ENCODE data around the gene FN1. TPM values are rescaled to one million over a fixed set of nuclear protein-coding genes. Genes with fewer than 3 reads are reported as not detected.

The FN1 gene
- total RNA-seq, 4 donors from 2014 or later, result 169 to 686 (median 215) TPM

GRCh38 chr2:215324811-215325210, 111.1 kb downstream of the FN1 start:
- H3K4me1 ChIP-seq, result peaks cover 0 to 9% (median 3%) of the 10 kb centered on the region in 4 donors
- no peak for DNase-seq
- in situ Hi-C loops (cut with MboI; ENCODE audit: low pct_ligation_motif_present in 1 of 4, low pct_unique_long_range_greater_than_20kb in 1 of 4, low sequenced_read_pairs in 3 of 4), result loop anchor here in 1 of 4 donors (25.0 kb wide), 1 partner anchor 612 kb away; no protein-coding TSS in a partner anchor
- H3K4me3 ChIP-seq, result no peak overlapping the region
- 50 to 57% methylated on average over 2 to 6 of the region's 6 CpGs for WGBS, 2 donors (ENCODE audit: low coverage in 1 of 2)
- H3K9me3 ChIP-seq, result no peaks in the 10 kb centered on the region
- peak overlapping the region in 1 of 4 donors; percentile 39 for H3K27ac ChIP-seq
- no peaks in the 10 kb centered on the region for H3K27me3 ChIP-seq
- intact Hi-C loops (cut with DNase I; ENCODE audit: low total_unique reads), result no loop called here
- TF ChIP-seq POLR2AphosphoS5 (IDR thresholded peaks at IDR 0.05) (no peak), POLR2A (IDR thresholded peaks at IDR 0.05) (no peak), CTCF (IDR thresholded peaks at IDR 0.05) (no peak), EP300 (IDR thresholded peaks at IDR 0.05; ENCODE audit: low read depth) (no peak)
- peaks cover 0 to 46% (median 15%) of the 10 kb centered on the region in 4 donors for H3K36me3 ChIP-seq

DNA sequence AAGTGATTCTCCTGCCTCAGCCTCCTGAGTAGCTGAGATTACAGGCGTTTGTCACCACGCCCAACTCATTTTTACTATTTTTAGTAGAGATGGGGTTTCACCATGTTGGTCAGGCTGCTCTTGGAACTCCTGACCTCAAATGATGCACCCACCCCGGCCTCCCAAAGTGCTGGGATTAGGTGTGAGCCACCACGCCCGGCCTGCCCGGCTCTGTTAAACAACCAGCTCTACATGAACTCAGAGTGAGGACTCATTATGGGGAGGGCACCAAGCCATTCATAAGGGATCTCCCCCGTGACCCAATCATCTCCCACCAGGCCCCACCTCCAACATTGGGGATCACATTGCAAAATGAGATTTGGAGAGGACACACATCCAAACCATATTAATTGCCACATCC, 115.2 kb downstream of the FN1 start:
- 83 to 92% methylated on average over 2 to 7 of the region's 7 CpGs for WGBS, 2 donors (ENCODE audit: low coverage in 1 of 2)
- intact Hi-C loops (cut with DNase I; ENCODE audit: low total_unique reads), result no loop called here
- Histone ChIP-seq H3K4me1 (peaks cover 0 to 9% (median 3%) of the 10 kb centered on the region in 4 donors), H3K9me3 (no peaks in the 10 kb centered on the region), H3K27ac (no peak overlapping the region), H3K4me3 (no peak overlapping the region), H3K27me3 (no peaks in the 10 kb centered on the region), H3K36me3 (peaks cover 0 to 46% (median 11%) of the 10 kb centered on the region in 4 donors)
- in situ Hi-C loops (cut with MboI; ENCODE audit: low pct_ligation_motif_present in 1 of 4, low pct_unique_long_range_greater_than_20kb in 1 of 4, low sequenced_read_pairs in 3 of 4), result loop anchor here in 1 of 4 donors (25.0 kb wide), 1 partner anchor 617 kb away; no protein-coding TSS in a partner anchor
- no peak for DNase-seq
- TF ChIP-seq EP300 (IDR thresholded peaks at IDR 0.05; ENCODE audit: low read depth) (no peak), POLR2A (IDR thresholded peaks at IDR 0.05) (no peak), POLR2AphosphoS5 (IDR thresholded peaks at IDR 0.05) (no peak), CTCF (IDR thresholded peaks at IDR 0.05) (no peak)

DNA sequence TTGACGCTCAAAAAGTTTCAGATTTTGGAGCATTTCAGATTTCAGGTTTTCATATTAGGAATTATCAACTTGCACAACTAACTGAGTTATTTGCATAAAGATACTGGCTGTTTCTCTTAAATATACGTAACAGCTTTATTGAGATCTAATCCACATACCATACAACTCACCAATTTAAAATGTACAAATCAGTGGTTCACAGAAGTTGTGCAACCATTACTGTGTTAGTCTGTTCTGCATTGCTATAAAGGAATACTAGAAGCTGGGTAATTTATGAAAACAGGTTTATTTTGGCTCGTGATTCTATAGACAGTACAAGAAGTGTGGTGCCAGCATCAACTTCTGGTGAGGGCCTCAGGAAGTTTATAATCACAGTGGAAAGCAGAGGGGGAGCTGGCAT, 115.8 kb downstream of the FN1 start:
- in situ Hi-C loops (cut with MboI; ENCODE audit: low pct_ligation_motif_present in 1 of 4, low pct_unique_long_range_greater_than_20kb in 1 of 4, low sequenced_read_pairs in 3 of 4) (loop anchor here in 1 of 4 donors (25.0 kb wide), 1 partner anchor 617 kb away; no protein-coding TSS in a partner anchor), intact Hi-C loops (cut with DNase I; ENCODE audit: low total_unique reads) (no loop called here)
- no peak overlapping the region for H3K27ac ChIP-seq
- peaks cover 0 to 7% (median 3%) of the 10 kb centered on the region in 4 donors for H3K4me1 ChIP-seq
- DNase-seq, result no peak
- peaks cover 0 to 44% (median 10%) of the 10 kb centered on the region in 4 donors for H3K36me3 ChIP-seq
- WGBS, 2 donors (ENCODE audit: low coverage in 1 of 2), result 85 to 89% methylated on average over 3 of the region's 3 CpGs
- H3K27me3 ChIP-seq, result no peaks in the 10 kb centered on the region
- no peaks in the 10 kb centered on the region for H3K9me3 ChIP-seq
- no peak overlapping the region for H3K4me3 ChIP-seq
- TF ChIP-seq EP300 (IDR thresholded peaks at IDR 0.05; ENCODE audit: low read depth) (no peak), POLR2A (IDR thresholded peaks at IDR 0.05) (no peak), POLR2AphosphoS5 (IDR thresholded peaks at IDR 0.05) (no peak), CTCF (IDR thresholded peaks at IDR 0.05) (no peak)

GRCh38 chr2:215319500-215319899, 116.4 kb downstream of the FN1 start:
- Histone ChIP-seq H3K27ac (no peak overlapping the region), H3K4me1 (peaks cover 0 to 4% (median 0%) of the 10 kb centered on the region in 4 donors), H3K36me3 (peaks cover 0 to 44% (median 10%) of the 10 kb centered on the region in 4 donors), H3K4me3 (no peak overlapping the region), H3K27me3 (no peaks in the 10 kb centered on the region), H3K9me3 (no peaks in the 10 kb centered on the region)
- in situ Hi-C loops (cut with MboI; ENCODE audit: low pct_ligation_motif_present in 1 of 4, low pct_unique_long_range_greater_than_20kb in 1 of 4, low sequenced_read_pairs in 3 of 4) (loop anchor here in 1 of 4 donors (25.0 kb wide), 1 partner anchor 618 kb away; no protein-coding TSS in a partner anchor), intact Hi-C loops (cut with DNase I; ENCODE audit: low total_unique reads) (no loop called here)
- TF ChIP-seq POLR2AphosphoS5 (IDR thresholded peaks at IDR 0.05), result no peak
- no peak for TF ChIP-seq EP300 (IDR thresholded peaks at IDR 0.05; ENCODE audit: low read depth)
- TF ChIP-seq POLR2A (IDR thresholded peaks at IDR 0.05), result no peak
- TF ChIP-seq CTCF (IDR thresholded peaks at IDR 0.05), result no peak
- DNase-seq, result no peak
- 95 to 96% methylated on average over 5 of the region's 5 CpGs for WGBS, 2 donors (ENCODE audit: low coverage in 1 of 2)

All from transverse colon (tissue), 4 donors.